Chondrocyte (in vitro differentiated cells): ENCODE measurements around the gene KLK5. TPM values are rescaled to one million over a fixed set of nuclear protein-coding genes. Genes with fewer than 3 reads are reported as not detected.

ENCODE experiments used
- DNase-seq: peaks from one replicate; pipeline ENCODE4 v3.0.0; 2021; ENCODE audit warnings: mixed read lengths, low spot score
- H3K27ac Mint-ChIP-seq: one replicate; pipeline ENCODE4 v1.8.0; 2021; ENCODE audit warnings: mild to moderate bottlenecking, moderate library complexity, mixed read lengths; ENCODE audit not compliant: unreplicated experiment
- H3K27me3 Mint-ChIP-seq: 2 replicates; pipeline ENCODE4 v1.8.0; 2021; ENCODE audit warnings: low read depth, mixed read lengths
- H3K36me3 Mint-ChIP-seq: 2 replicates; pipeline ENCODE4 v1.8.0; 2021; ENCODE audit warnings: low read depth, mixed read lengths
- H3K4me1 Mint-ChIP-seq: 2 replicates; pipeline ENCODE4 v1.8.0; 2021; ENCODE audit warnings: low read depth, mild to moderate bottlenecking, mixed read lengths
- H3K4me3 Mint-ChIP-seq: one replicate; pipeline ENCODE4 v1.8.0; 2021; ENCODE audit warnings: mild to moderate bottlenecking, moderate library complexity, mixed read lengths; ENCODE audit not compliant: unreplicated experiment
- H3K9me3 Mint-ChIP-seq: 2 replicates; pipeline ENCODE4 v1.8.0; 2021; ENCODE audit warnings: low read depth, mixed read lengths
- CTCF ChIP-seq: fragments of 200-600 bp; sonication (generic); IDR thresholded peaks from 2 replicates; pipeline ENCODE4 v1.5.0; 2021; ENCODE audit warnings: antibody characterized with exemption, mild to moderate bottlenecking, moderate library complexity
- total RNA-seq: library from RNA; stranded (reverse); gene quantifications from 3 replicates; pipeline ENCODE4 v1.2.1, GENCODE V29; 2021

Gene KLK5
- total RNA-seq, 1 donor from 2014 or later = 0.42 TPM

- H3K4me1 Mint-ChIP-seq = peaks cover 4% of the 10 kb centered on the region
- no peak for TF ChIP-seq CTCF
- no peaks in the 10 kb centered on the region for H3K9me3 Mint-ChIP-seq
- H3K27ac Mint-ChIP-seq = no peak overlapping the region
- H3K36me3 Mint-ChIP-seq = no peaks in the 10 kb centered on the region
- H3K4me3 Mint-ChIP-seq = no peak overlapping the region
- no peak for DNase-seq
- peaks cover 51% of the 10 kb centered on the region for H3K27me3 Mint-ChIP-seq
Measured at GRCh38 chr19:50912102-50912599, 40.7 kb downstream of the KLK5 start.

GRCh38 chr19:50911206-50912101, 41.4 kb downstream of the KLK5 start, which contains the start of gene KLK4:
Gene KLK4, minus strand, starts transcription at chr19:50911395. Its CDS starts 657 bp downstream, at chr19:50910738.
- Mint-ChIP-seq H3K4me1 (peaks cover 4% of the 10 kb centered on the region), H3K9me3 (no peaks in the 10 kb centered on the region), H3K27me3 (peaks cover 51% of the 10 kb centered on the region), H3K27ac (no peak within 1 kb of the TSS), H3K4me3 (no peak within 1 kb of the TSS), H3K36me3 (no peaks in the 10 kb centered on the region)
- no peak for TF ChIP-seq CTCF
- no peak for DNase-seq

- no peak for DNase-seq
- no peak overlapping the region for H3K27ac Mint-ChIP-seq
- H3K9me3 Mint-ChIP-seq = no peaks in the 10 kb centered on the region
- peaks cover 53% of the 10 kb centered on the region for H3K27me3 Mint-ChIP-seq
- H3K4me3 Mint-ChIP-seq = no peak overlapping the region
- no peak for TF ChIP-seq CTCF
- peaks cover 4% of the 10 kb centered on the region for H3K4me1 Mint-ChIP-seq
- H3K36me3 Mint-ChIP-seq = no peaks in the 10 kb centered on the region
Measured at GRCh38 chr19:50910722-50911121, 42.1 kb downstream of the KLK5 start.

- Mint-ChIP-seq H3K27me3 (peaks cover 53% of the 10 kb centered on the region), H3K4me1 (peaks cover 4% of the 10 kb centered on the region), H3K4me3 (no peak overlapping the region), H3K36me3 (no peaks in the 10 kb centered on the region), H3K9me3 (no peaks in the 10 kb centered on the region), H3K27ac (no peak overlapping the region)
- no peak for DNase-seq
- TF ChIP-seq CTCF = no peak
Measured at GRCh38 chr19:50909240-50910070, 43.4 kb downstream of the KLK5 start.

- no peak overlapping the region for H3K4me3 Mint-ChIP-seq
Measured at GRCh38 chr19:50908336-50908735, 44.5 kb downstream of the KLK5 start.

More at GRCh38 chr19:50908336-50908735, 44.5 kb downstream of the KLK5 start:
- no peak for TF ChIP-seq CTCF
- no peaks in the 10 kb centered on the region for H3K9me3 Mint-ChIP-seq
- peaks cover 4% of the 10 kb centered on the region for H3K4me1 Mint-ChIP-seq
- H3K27me3 Mint-ChIP-seq = peaks cover 53% of the 10 kb centered on the region
- DNase-seq = no peak
- no peak overlapping the region for H3K27ac Mint-ChIP-seq
- H3K36me3 Mint-ChIP-seq = no peaks in the 10 kb centered on the region
